ENCODE results near the gene LDLRAD4.

Gene LDLRAD4

GRCh38 chr18:13403786-13404549 is 185.4 kb downstream of the LDLRAD4 start:
- no peak for DNase-seq (ENCODE audit: low read depth, low spot score)

GRCh38 chr18:13405305-13406038 is 186.9 kb downstream of the LDLRAD4 start:
- no peak for DNase-seq (ENCODE audit: low read depth, low spot score)

GRCh38 chr18:13406049-13406615 is 187.6 kb downstream of the LDLRAD4 start:
- no peak for DNase-seq (ENCODE audit: low read depth, low spot score)

GRCh38 chr18:13406736-13407135 is 188.2 kb downstream of the LDLRAD4 start:
- no peak for DNase-seq (ENCODE audit: low read depth, low spot score)

- DNase-seq (ENCODE audit: low read depth, low spot score): no peak
Measured at GRCh38 chr18:13407484-13407883, 188.9 kb downstream of the LDLRAD4 start.

GRCh38 chr18:13409026-13409425 is 190.5 kb downstream of the LDLRAD4 start:
- no peak for DNase-seq (ENCODE audit: low read depth, low spot score)

GRCh38 chr18:13409997-13410396 is 191.4 kb downstream of the LDLRAD4 start:
- DNase-seq (ENCODE audit: low read depth, low spot score): no peak

- no peak for DNase-seq (ENCODE audit: low read depth, low spot score)
Measured at GRCh38 chr18:13410471-13410870, 191.9 kb downstream of the LDLRAD4 start.

GRCh38 chr18:13412017-13412416 is 193.5 kb downstream of the LDLRAD4 start:
- no peak for DNase-seq (ENCODE audit: low read depth, low spot score)

GRCh38 chr18:13412901-13413300 is 194.3 kb downstream of the LDLRAD4 start:
- no peak for DNase-seq (ENCODE audit: low read depth, low spot score)

GRCh38 chr18:13414102-13414501 is 195.5 kb downstream of the LDLRAD4 start:
- no peak for DNase-seq (ENCODE audit: low read depth, low spot score)

- DNase-seq (ENCODE audit: low read depth, low spot score): no peak
Measured at GRCh38 chr18:13414521-13414920, 196.0 kb downstream of the LDLRAD4 start.

GRCh38 chr18:13415736-13416135 is 197.2 kb downstream of the LDLRAD4 start:
- DNase-seq (ENCODE audit: low read depth, low spot score): no peak

GRCh38 chr18:13416208-13416607 is 197.6 kb downstream of the LDLRAD4 start:
- no peak for DNase-seq (ENCODE audit: low read depth, low spot score)

GRCh38 chr18:13416848-13417247 is 198.3 kb downstream of the LDLRAD4 start:
- no peak for DNase-seq (ENCODE audit: low read depth, low spot score)

GRCh38 chr18:13418013-13418710 is 199.6 kb downstream of the LDLRAD4 start:
- no peak for DNase-seq (ENCODE audit: low read depth, low spot score)

- DNase-seq (ENCODE audit: low read depth, low spot score): no peak
Measured at GRCh38 chr18:13420969-13421686, 202.6 kb downstream of the LDLRAD4 start.

- no peak for DNase-seq (ENCODE audit: low read depth, low spot score)
Measured at GRCh38 chr18:13422541-13423147, 204.1 kb downstream of the LDLRAD4 start.

GRCh38 chr18:13423352-13423751 is 204.8 kb downstream of the LDLRAD4 start:
- no peak for DNase-seq (ENCODE audit: low read depth, low spot score)

GRCh38 chr18:13424363-13424762 is 205.8 kb downstream of the LDLRAD4 start:
- no peak for DNase-seq (ENCODE audit: low read depth, low spot score)
